Uterus (tissue), 4 donors: ENCODE results near the gene PCDHGA11. TPM values are rescaled to one million over a fixed set of nuclear protein-coding genes. Genes with fewer than 3 reads are reported as not detected.
A peak's percentile ranks its signal among the peaks of the same experiment; 100 is the strongest.
"Not testable (repeated sequence)": the region's sequence is repeated elsewhere in the genome, so short reads cannot be mapped to it uniquely, and the experiment has no call there.

Source experiments
- DNase-seq, 2 donors: peaks; one replicate each; pipeline ENCODE4 v3.0.0-alpha.2; 2019 to 2020
- H3K27ac ChIP-seq, 2 donors: fragments of 200-600 bp; sonication (generic); 1 replicate in 1 of 2; 2 replicates in 1 of 2; pipeline ENCODE4 v1.5.1; 2016 to 2018
- H3K27me3 ChIP-seq, 2 donors: fragments of 200-600 bp; sonication (generic); one replicate each; pipeline ENCODE4 v1.5.1; 2018 to 2019; ENCODE audit warnings: control low read depth in 1 of 2
- H3K36me3 ChIP-seq, 2 donors: fragments of 200-600 bp; sonication (generic); one replicate each; pipeline ENCODE4 v1.5.1; 2019; ENCODE audit warnings: control low read depth in 1 of 2
- H3K4me1 ChIP-seq, 2 donors: fragments of 200-600 bp; sonication (generic); one replicate each; pipeline ENCODE4 v1.5.1; 2018 to 2019; ENCODE audit warnings: control low read depth in 1 of 2
- H3K4me3 ChIP-seq, 2 donors: fragments of 200-600 bp; sonication (generic); 1 replicate in 1 of 2; 2 replicates in 1 of 2; pipeline ENCODE4 v1.5.1; 2018 to 2019; ENCODE audit warnings: mild to moderate bottlenecking in 1 of 2
- H3K9me3 ChIP-seq, 2 donors: fragments of 200-600 bp; sonication (generic); one replicate each; pipeline ENCODE4 v1.5.1; 2019; ENCODE audit warnings: control low read depth in 1 of 2
- CTCF ChIP-seq, 4 experiments: fragments of 200-600 bp in 2 of 4; fragments of 450-650 bp in 2 of 4; sonication (generic) in 2 of 4; IDR thresholded peaks; one replicate each; pipeline ENCODE4 v1.5.1; 2016 to 2019; ENCODE audit warnings: antibody characterized with exemption in 4 of 4, mild to moderate bottlenecking in 2 of 4, moderate library complexity in 1 of 4
- POLR2A ChIP-seq, 2 donors: fragments of 450-650 bp; IDR thresholded peaks; one replicate each; pipeline ENCODE4 v1.6.1; 2016; ENCODE audit warnings: antibody characterized with exemption in 2 of 2, mild to moderate bottlenecking in 1 of 2, moderate library complexity in 1 of 2
- intact Hi-C: fragments of 100-400 bp; cut with DNase I; formaldehyde crosslinking; loops from one replicate; pipeline ENCODE4 v1.15.1; 2023; ENCODE audit warnings: low total_unique reads
- total RNA-seq, 4 donors: library from RNA; depleted of rRNA in 3 of 4; stranded (reverse); fragments of >200 nt in 3 of 4; gene quantifications; one replicate each; pipeline versions ENCODE4 v1.1.0 to v1.2.4, GENCODE V29; 2014 to 2023
- donor health status: DM: yes; HTN: yes; CAD: no.

PCDHGA11 gene
- total RNA-seq, result 10 to 100 TPM in 3 of 4 donors, 1 to 10 TPM in 1; 9.4 to 13.2 (median 12.0) TPM

GRCh38 chr5:141420855-141421488 lies at the start of gene PCDHGA11:
Gene PCDHGA11, plus strand, starts transcription at chr5:141421051. Its CDS starts 177 bp downstream, at chr5:141421228.
- no peaks in the 10 kb centered on the region for H3K27me3 ChIP-seq
- DNase-seq, result no peak
- intact Hi-C loops, result no loop called here
- H3K36me3 ChIP-seq, result no peaks in the 10 kb centered on the region
- H3K4me3 ChIP-seq, result no peak within 1 kb of the TSS
- TF ChIP-seq POLR2A (IDR thresholded peaks at IDR 0.05) (no peak), CTCF (IDR thresholded peaks at IDR 0.05) (no peak)
- no peak within 1 kb of the TSS for H3K27ac ChIP-seq
- H3K9me3 ChIP-seq, result peaks cover 0 to 98% of the 10 kb centered on the region in 2 donors
- no peaks in the 10 kb centered on the region for H3K4me1 ChIP-seq

GRCh38 chr5:141371572-141372475 lies 49.0 kb upstream of the PCDHGA11 start:
- intact Hi-C loops, result no loop called here
- Histone ChIP-seq H3K9me3 (peaks cover 5 to 92% of the 10 kb centered on the region in 2 donors), H3K27me3 (no peaks in the 10 kb centered on the region), H3K27ac (no peak overlapping the region), H3K36me3 (no peaks in the 10 kb centered on the region), H3K4me1 (no peaks in the 10 kb centered on the region), H3K4me3 (no peak overlapping the region)
- no peak for DNase-seq
- TF ChIP-seq CTCF (IDR thresholded peaks at IDR 0.05), result no peak
- TF ChIP-seq POLR2A (IDR thresholded peaks at IDR 0.05), result no peak

GRCh38 chr5:141373673-141374317 lies 47.1 kb upstream of the PCDHGA11 start, which contains the start of gene PCDHGA6:
Gene PCDHGA6, plus strand, starts transcription at chr5:141373891. Its CDS starts 193 bp downstream, at chr5:141374084.
- intact Hi-C loops, result no loop called here
- Histone ChIP-seq H3K4me3 (peak within 1 kb of the TSS; percentile 11 to 19), H3K9me3 (peaks cover 5 to 96% of the 10 kb centered on the region in 2 donors), H3K36me3 (no peaks in the 10 kb centered on the region), H3K27me3 (no peaks in the 10 kb centered on the region), H3K27ac (peak within 1 kb of the TSS in 1 of 2 donors; percentile 28), H3K4me1 (no peaks in the 10 kb centered on the region)
- no peak for DNase-seq
- peak in 3 of 4 experiments; percentile 16 to 31 (median 19) for TF ChIP-seq CTCF (IDR thresholded peaks at IDR 0.05)
- TF ChIP-seq POLR2A (IDR thresholded peaks at IDR 0.05), result no peak

DNA sequence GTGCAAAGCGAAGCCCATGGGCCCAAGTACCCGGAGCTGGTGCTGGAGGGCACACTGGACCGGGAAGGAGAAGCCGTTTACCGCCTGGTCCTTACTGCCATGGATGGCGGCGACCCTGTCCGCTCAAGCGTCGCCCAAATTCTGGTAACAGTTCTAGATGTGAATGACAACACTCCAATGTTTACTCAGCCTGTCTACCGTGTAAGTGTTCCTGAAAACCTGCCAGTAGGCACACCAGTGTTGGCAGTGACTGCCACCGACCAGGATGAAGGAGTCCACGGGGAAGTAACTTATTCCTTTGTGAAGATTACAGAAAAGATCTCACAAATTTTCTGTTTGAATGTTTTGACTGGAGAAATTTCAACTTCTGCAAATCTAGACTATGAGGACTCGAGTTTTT lies 46.2 kb upstream of the PCDHGA11 start:
- intact Hi-C loops, result no loop called here

DNA sequence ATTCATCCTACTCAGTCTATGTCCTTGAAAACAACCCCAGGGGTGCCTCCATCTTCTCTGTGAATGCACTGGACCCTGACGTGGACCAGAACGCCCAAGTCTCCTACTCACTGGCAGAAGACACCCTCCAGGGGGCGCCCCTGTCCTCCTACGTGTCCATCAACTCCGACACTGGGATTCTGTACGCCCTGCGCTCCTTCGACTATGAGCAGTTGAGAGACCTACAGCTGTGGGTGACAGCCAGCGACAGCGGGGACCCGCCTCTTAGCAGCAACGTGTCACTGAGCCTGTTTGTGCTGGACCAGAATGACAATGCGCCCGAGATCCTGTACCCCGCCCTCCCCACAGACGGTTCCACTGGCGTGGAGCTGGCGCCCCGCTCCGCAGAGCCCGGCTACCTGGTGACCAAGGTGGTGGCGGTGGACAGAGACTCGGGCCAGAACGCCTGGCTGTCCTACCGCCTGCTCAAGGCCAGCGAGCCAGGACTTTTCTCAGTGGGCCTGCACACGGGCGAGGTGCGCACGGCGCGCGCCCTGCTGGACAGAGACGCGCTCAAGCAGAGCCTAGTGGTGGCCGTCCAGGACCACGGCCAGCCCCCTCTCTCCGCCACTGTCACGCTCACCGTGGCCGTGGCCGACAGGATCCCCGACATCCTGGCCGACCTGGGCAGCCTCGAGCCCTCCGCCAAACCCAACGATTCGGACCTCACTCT lies 45.3 kb upstream of the PCDHGA11 start:
- intact Hi-C loops, H3K27ac ChIP-seq, H3K36me3 ChIP-seq, H3K4me1 ChIP-seq, H3K4me3 ChIP-seq, H3K27me3 ChIP-seq, DNase-seq: not testable (repeated sequence)
- peaks cover 5 to 91% of the 10 kb centered on the region in 2 donors for H3K9me3 ChIP-seq

More for the DNA sequence above, 46.2 kb upstream of the PCDHGA11 start:
- Histone ChIP-seq H3K36me3 (no peaks in the 10 kb centered on the region), H3K27me3 (no peaks in the 10 kb centered on the region), H3K4me3 (no peak overlapping the region), H3K4me1 (no peaks in the 10 kb centered on the region), H3K27ac (no peak overlapping the region), H3K9me3 (peaks cover 5 to 93% of the 10 kb centered on the region in 2 donors)
- no peak for TF ChIP-seq POLR2A (IDR thresholded peaks at IDR 0.05)
- no peak for TF ChIP-seq CTCF (IDR thresholded peaks at IDR 0.05)
- no peak for DNase-seq
